Stimulated activated CD8-positive, alpha-beta memory T cell treated with anti-CD3 and anti-CD28 coated beads, Interleukin-12 subunit alpha, Interleukin-12 subunit beta, amount 100 ng/mL, for 24 hours (primary cell): ENCODE data around the gene SETDB2.

Source experiments
- DNase-seq: peaks from one replicate; pipeline ENCODE4 v3.0.0-alpha.2; 2020; ENCODE audit errors: extremely low read depth

The SETDB2 gene

GRCh38 chr13:49428041-49428763 lies 15.9 kb upstream of the SETDB2 start:
- DNase-seq, result no peak

GRCh38 chr13:49429121-49429520 lies 15.0 kb upstream of the SETDB2 start:
- DNase-seq, result no peak

GRCh38 chr13:49435992-49436391 lies 8.1 kb upstream of the SETDB2 start:
- DNase-seq, result no peak

GRCh38 chr13:49436890-49437289 lies 7.2 kb upstream of the SETDB2 start:
- DNase-seq, result no peak

GRCh38 chr13:49437705-49438104 lies 6.4 kb upstream of the SETDB2 start:
- DNase-seq, result no peak

- no peak for DNase-seq
These were observed 4.5 kb upstream of the SETDB2 start for GRCh38 chr13:49439609-49440008.

GRCh38 chr13:49441312-49441711 lies 2.8 kb upstream of the SETDB2 start:
- DNase-seq, result no peak

- no peak for DNase-seq
These were observed 2.2 kb upstream of the SETDB2 start for GRCh38 chr13:49441846-49442245.

- DNase-seq, result no peak
These were observed 744 bp upstream of the SETDB2 start for GRCh38 chr13:49443357-49443703.

GRCh38 chr13:49444524-49445395 lies 686 bp downstream of the SETDB2 start:
- DNase-seq, result no peak

- DNase-seq, result no peak
These were observed 2.4 kb downstream of the SETDB2 start for GRCh38 chr13:49446473-49446872.

- no peak for DNase-seq
These were observed 4.7 kb downstream of the SETDB2 start for GRCh38 chr13:49448753-49449152.

- no peak for DNase-seq
These were observed 6.2 kb downstream of the SETDB2 start for GRCh38 chr13:49450105-49450819.

GRCh38 chr13:49452725-49453457 lies 8.8 kb downstream of the SETDB2 start:
- DNase-seq, result no peak

GRCh38 chr13:49453465-49453864 lies 9.4 kb downstream of the SETDB2 start:
- DNase-seq, result no peak

- no peak for DNase-seq
These were observed 10.4 kb downstream of the SETDB2 start for GRCh38 chr13:49454388-49455006.

GRCh38 chr13:49455007-49455398 lies 10.9 kb downstream of the SETDB2 start:
- no peak for DNase-seq

- no peak for DNase-seq
These were observed 12.1 kb downstream of the SETDB2 start for GRCh38 chr13:49456156-49456555.

GRCh38 chr13:49457221-49457620 lies 13.1 kb downstream of the SETDB2 start:
- DNase-seq, result no peak

GRCh38 chr13:49459580-49459979 lies 15.5 kb downstream of the SETDB2 start:
- DNase-seq, result no peak

GRCh38 chr13:49464085-49464484 lies 20.0 kb downstream of the SETDB2 start:
- no peak for DNase-seq
